MM.1S (cell line): ENCODE measurements around the gene TESK2.
A peak's percentile ranks its signal among the peaks of the same experiment; 100 is the strongest.

Experiments
- DNase-seq: peaks from one replicate; pipeline ENCODE4 v3.0.0-alpha.2; 2015
- H2AFZ ChIP-seq: fragments of 300-600 bp; sonication (generic); 2 replicates; pipeline ENCODE4 v1.6.0; 2016; ENCODE audit warnings: antibody characterized with exemption, low read length
- H3F3A ChIP-seq: fragments of 300-600 bp; sonication (generic); 2 replicates; pipeline ENCODE4 v1.6.1; 2016; ENCODE audit warnings: mild to moderate bottlenecking, antibody characterized with exemption, low read length, moderate library complexity, mixed read lengths; ENCODE audit not compliant: insufficient read depth
- H3K27ac ChIP-seq: fragments of 300-600 bp; sonication (generic); 2 replicates; pipeline ENCODE4 v1.5.1; 2016; ENCODE audit warnings: mild to moderate bottlenecking, low read length
- H3K27me3 ChIP-seq: fragments of 300-600 bp; sonication (generic); replicated peaks from 2 replicates; pipeline ENCODE4 v1.6.0; 2016; ENCODE audit warnings: low read length; ENCODE audit not compliant: insufficient read depth
- H3K36me3 ChIP-seq: fragments of 300-600 bp; sonication (generic); replicated peaks from 2 replicates; pipeline ENCODE4 v1.6.1; 2016; ENCODE audit warnings: mild to moderate bottlenecking, low read length, mixed read lengths; ENCODE audit not compliant: insufficient read depth
- H3K4me1 ChIP-seq: fragments of 300-600 bp; sonication (generic); 2 replicates; pipeline ENCODE4 v1.6.1; 2016; ENCODE audit warnings: low read length, mixed read lengths
- H3K4me2 ChIP-seq: fragments of 300-600 bp; sonication (generic); 2 replicates; pipeline ENCODE4 v1.6.0; 2016; ENCODE audit warnings: low read depth, low read length
- H3K4me3 ChIP-seq: fragments of 300-600 bp; sonication (generic); 2 replicates; pipeline ENCODE4 v1.5.1; 2016; ENCODE audit warnings: low read length, mixed read lengths
- H3K79me2 ChIP-seq: fragments of 300-600 bp; sonication (generic); 2 replicates; pipeline ENCODE4 v1.6.1; 2016; ENCODE audit warnings: mixed run types, low read length, mixed read lengths
- H3K9ac ChIP-seq: fragments of 300-600 bp; sonication (generic); 2 replicates; pipeline ENCODE4 v1.6.1; 2016; ENCODE audit warnings: low read length, mixed read lengths
- H3K9me2 ChIP-seq: fragments of 300-600 bp; sonication (generic); replicated peaks from 2 replicates; pipeline ENCODE4 v1.6.1; 2016; ENCODE audit warnings: mild to moderate bottlenecking, low read length, mixed read lengths; ENCODE audit not compliant: insufficient read depth
- H3K9me3 ChIP-seq: fragments of 300-600 bp; sonication (generic); replicated peaks from 2 replicates; pipeline ENCODE4 v1.6.1; 2016; ENCODE audit warnings: mild to moderate bottlenecking, low read length, mixed read lengths; ENCODE audit not compliant: insufficient read depth
- H4K20me1 ChIP-seq: fragments of 300-600 bp; sonication (generic); 2 replicates; pipeline ENCODE4 v1.6.1; 2016; ENCODE audit warnings: mild to moderate bottlenecking, low read length, moderate library complexity, mixed read lengths; ENCODE audit not compliant: insufficient read depth
- EZH2 ChIP-seq: fragments of 300-600 bp; sonication (generic); optimal IDR thresholded peaks from 2 replicates; pipeline ENCODE3; 2017; ENCODE audit warnings: low read depth, mild to moderate bottlenecking, antibody characterized with exemption, low read length, mixed read lengths
- EZH2phosphoT487 ChIP-seq: fragments of 300-600 bp; sonication (generic); IDR thresholded peaks from 2 replicates; pipeline ENCODE4 v1.6.1; 2018; ENCODE audit warnings: antibody characterized with exemption, low read length
- TF ChIP-seq, protein P1 (sequence below): fragments of 300-600 bp; sonication (generic); IDR thresholded peaks from 2 replicates; pipeline ENCODE4 v1.5.1; 2016; ENCODE audit warnings: antibody characterized with exemption, low read length, mixed read lengths

TESK2 gene

GRCh38 chr1:45359882-45360513 lies 131.0 kb downstream of the TESK2 start:
- Histone ChIP-seq H3K9me2 (no peaks in the 10 kb centered on the region), H3K4me3 (0 out of 2 replicates have a peak overlapping the region, but pooled peaks have one; percentile 29), H3K4me2 (peak overlapping the region; percentile 56), H3F3A (peaks cover 12% of the 10 kb centered on the region), H4K20me1 (no peaks in the 10 kb centered on the region), H3K27ac (peak overlapping the region; percentile 12; the same call in 1 of the 2 replicates), H2AFZ (peak overlapping the region; percentile 61), H3K4me1 (peaks cover 13% of the 10 kb centered on the region; the same call in 1 of the 2 replicates), H3K9ac (no peak overlapping the region; the same call in 1 of the 2 replicates), H3K27me3 (no peaks in the 10 kb centered on the region), H3K9me3 (no peaks in the 10 kb centered on the region), H3K36me3 (no peaks in the 10 kb centered on the region), H3K79me2 (no peaks in the 10 kb centered on the region)
- no peak for TF ChIP-seq EZH2phosphoT487
- TF ChIP-seq, protein P1, sequence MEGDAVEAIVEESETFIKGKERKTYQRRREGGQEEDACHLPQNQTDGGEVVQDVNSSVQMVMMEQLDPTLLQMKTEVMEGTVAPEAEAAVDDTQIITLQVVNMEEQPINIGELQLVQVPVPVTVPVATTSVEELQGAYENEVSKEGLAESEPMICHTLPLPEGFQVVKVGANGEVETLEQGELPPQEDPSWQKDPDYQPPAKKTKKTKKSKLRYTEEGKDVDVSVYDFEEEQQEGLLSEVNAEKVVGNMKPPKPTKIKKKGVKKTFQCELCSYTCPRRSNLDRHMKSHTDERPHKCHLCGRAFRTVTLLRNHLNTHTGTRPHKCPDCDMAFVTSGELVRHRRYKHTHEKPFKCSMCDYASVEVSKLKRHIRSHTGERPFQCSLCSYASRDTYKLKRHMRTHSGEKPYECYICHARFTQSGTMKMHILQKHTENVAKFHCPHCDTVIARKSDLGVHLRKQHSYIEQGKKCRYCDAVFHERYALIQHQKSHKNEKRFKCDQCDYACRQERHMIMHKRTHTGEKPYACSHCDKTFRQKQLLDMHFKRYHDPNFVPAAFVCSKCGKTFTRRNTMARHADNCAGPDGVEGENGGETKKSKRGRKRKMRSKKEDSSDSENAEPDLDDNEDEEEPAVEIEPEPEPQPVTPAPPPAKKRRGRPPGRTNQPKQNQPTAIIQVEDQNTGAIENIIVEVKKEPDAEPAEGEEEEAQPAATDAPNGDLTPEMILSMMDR: peak; percentile 63
- peak; percentile 65 for DNase-seq

- DNase-seq: no peak
- no peak overlapping the region for H3K9ac ChIP-seq
- no peak overlapping the region for H3K4me3 ChIP-seq
- no peak overlapping the region for H3K4me2 ChIP-seq
- no peaks in the 10 kb centered on the region for H3K9me2 ChIP-seq
- no peaks in the 10 kb centered on the region for H3K9me3 ChIP-seq
- no peak for TF ChIP-seq EZH2
- TF ChIP-seq, protein P1: no peak
- TF ChIP-seq EZH2phosphoT487: no peak
- H3F3A ChIP-seq: peaks cover 12% of the 10 kb centered on the region
- H2AFZ ChIP-seq: no peak overlapping the region
- no peaks in the 10 kb centered on the region for H4K20me1 ChIP-seq
- H3K27me3 ChIP-seq: no peaks in the 10 kb centered on the region
- no peaks in the 10 kb centered on the region for H3K36me3 ChIP-seq
- no peak overlapping the region for H3K27ac ChIP-seq
- H3K79me2 ChIP-seq: no peaks in the 10 kb centered on the region
- H3K4me1 ChIP-seq: peaks cover 10% of the 10 kb centered on the region; the same call in 1 of the 2 replicates
These were observed 134.8 kb downstream of the TESK2 start for GRCh38 chr1:45356186-45356585.

GRCh38 chr1:45355683-45356082 lies 135.3 kb downstream of the TESK2 start:
- Histone ChIP-seq H4K20me1 (no peaks in the 10 kb centered on the region), H3K9ac (no peak overlapping the region), H3F3A (peaks cover 12% of the 10 kb centered on the region), H3K79me2 (no peaks in the 10 kb centered on the region), H3K4me1 (peaks cover 9% of the 10 kb centered on the region; the same call in 1 of the 2 replicates), H2AFZ (no peak overlapping the region), H3K27ac (no peak overlapping the region), H3K36me3 (no peaks in the 10 kb centered on the region), H3K27me3 (no peaks in the 10 kb centered on the region), H3K9me2 (no peaks in the 10 kb centered on the region), H3K4me2 (no peak overlapping the region), H3K9me3 (no peaks in the 10 kb centered on the region), H3K4me3 (no peak overlapping the region)
- DNase-seq: no peak
- TF ChIP-seq, protein P1: no peak
- TF ChIP-seq EZH2: no peak
- no peak for TF ChIP-seq EZH2phosphoT487
